GM21737 (cell line): ENCODE measurements around the gene SERPINF2.
"Not testable (repeated sequence)": the region's sequence is repeated elsewhere in the genome, so short reads cannot be mapped to it uniquely, and the experiment has no call there.

Source experiments
- ATAC-seq: cut with Tn5 transposase; IDR thresholded peaks from one replicate; pipeline ENCODE4 v1.9.1; 2021; ENCODE audit warnings: mild to moderate bottlenecking, moderate library complexity; ENCODE audit not compliant: unreplicated experiment

SERPINF2 gene

DNA sequence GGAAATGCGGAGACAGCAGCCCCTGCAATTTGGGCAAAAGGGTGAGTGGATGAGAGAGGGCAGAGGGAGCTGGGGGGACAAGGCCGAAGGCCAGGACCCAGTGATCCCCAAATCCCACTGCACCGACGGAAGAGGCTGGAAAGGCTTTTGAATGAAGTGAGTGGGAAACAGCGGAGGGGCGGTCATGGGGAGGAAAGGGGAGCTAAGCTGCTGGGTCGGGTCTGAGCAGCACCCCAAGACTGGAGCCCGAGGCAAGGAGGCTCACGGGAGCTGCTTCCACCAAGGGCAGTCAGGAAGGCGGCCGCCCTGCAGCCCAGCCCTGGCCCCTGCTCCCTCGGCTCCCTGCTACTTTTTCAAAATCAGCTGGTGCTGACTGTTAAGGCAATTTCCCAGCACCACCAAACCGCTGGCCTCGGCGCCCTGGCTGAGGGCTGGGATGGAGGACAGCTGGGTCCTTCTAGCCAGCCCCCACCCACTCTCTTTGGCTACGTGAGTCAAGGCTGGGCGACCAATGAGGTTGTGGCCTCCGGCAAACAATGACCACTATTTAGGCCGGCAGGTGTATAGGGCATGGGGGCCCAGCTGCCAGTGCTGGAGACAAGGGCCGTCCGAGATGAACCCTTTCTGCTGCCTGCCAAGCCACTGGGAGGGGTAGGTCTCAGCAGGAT lies 19.7 kb downstream of the SERPINF2 start:
- ATAC-seq = no peak

DNA sequence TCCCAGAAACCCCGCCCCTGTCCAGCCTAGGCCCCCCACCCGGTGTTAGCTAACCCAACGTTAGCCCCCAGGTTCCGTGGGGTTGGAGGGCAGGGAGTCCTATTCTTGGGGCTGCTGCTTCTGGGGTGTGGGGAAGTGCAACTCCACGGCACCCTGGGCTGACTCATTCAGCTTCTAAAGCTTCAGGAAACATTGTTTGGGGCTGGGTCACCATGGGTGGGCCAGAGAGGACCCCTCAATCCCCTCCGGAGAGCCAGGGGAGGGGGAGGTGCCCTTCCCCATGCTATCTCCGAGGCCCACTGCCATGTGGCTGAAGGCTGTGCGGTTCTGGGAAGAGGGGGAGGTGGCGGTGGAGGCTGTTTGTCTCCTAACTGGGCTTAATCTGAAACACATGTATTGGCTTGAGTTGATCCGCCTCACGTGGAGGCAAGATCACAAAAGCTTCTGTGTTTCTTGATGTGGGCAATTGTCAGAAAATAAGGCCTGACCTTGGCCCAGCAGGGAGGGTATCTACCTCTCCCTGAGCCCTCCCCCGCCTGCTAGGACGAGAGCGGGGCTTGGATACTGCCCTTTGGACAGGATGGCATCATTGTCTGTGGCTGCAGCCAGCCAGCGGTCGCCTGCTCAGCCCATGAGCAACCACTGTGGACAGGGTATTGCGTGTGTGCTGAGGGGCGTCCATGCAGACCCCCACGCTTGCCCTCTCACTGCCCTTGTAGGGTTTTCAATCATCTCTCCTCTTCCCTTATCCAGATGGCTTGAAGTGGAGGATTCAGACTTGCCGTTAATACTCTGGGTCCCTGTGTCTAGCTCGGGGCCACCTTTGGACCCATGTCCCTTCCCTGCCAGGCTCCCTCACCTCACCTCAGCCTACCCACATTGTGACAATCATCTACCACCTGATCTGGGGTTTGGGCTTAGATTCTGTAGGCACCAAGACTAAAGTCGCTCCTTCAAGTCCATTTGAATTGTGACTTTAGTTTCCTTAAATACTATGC lies 20.5 kb downstream of the SERPINF2 start:
- no peak for ATAC-seq

DNA sequence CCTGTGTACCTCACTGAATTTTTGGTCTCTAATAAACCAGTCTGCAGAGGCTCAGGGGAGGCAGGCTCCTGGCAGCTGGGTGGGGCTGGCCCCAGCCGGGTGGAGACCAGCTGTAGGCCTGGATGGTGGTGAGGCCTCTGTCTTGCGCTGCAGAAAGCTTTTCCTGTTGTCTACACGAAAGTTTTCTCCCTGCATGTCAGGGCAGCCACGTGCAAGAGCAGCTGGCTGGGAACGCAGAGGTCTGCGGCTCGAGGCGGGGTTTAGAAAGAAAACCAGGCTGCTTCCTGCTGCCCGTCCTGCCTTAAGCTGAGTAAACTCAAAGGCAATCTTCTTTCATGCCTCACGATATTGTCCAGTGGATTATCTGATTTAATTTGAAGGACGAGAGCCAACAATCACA lies 21.6 kb downstream of the SERPINF2 start:
- ATAC-seq = no peak

DNA sequence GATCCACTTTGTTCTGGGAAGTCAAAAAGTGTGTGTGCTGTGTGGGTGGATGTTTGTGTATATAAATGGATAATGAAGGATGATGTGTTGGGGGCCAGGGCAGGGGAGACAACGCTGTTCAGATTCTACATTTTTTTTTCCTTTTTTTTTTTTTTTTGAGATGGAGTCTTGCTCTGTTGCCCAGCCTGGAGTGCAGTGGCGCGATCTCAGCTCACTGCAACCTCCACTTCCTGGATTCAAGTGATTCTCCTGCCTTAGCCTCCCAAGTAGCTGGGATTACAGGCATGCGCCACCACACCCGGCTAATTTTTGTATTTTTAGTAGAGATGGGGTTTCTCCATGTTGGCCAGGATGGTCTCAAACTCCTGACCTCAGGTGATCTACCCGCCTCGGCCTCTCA lies 22.0 kb downstream of the SERPINF2 start:
- not testable (repeated sequence) for ATAC-seq

DNA sequence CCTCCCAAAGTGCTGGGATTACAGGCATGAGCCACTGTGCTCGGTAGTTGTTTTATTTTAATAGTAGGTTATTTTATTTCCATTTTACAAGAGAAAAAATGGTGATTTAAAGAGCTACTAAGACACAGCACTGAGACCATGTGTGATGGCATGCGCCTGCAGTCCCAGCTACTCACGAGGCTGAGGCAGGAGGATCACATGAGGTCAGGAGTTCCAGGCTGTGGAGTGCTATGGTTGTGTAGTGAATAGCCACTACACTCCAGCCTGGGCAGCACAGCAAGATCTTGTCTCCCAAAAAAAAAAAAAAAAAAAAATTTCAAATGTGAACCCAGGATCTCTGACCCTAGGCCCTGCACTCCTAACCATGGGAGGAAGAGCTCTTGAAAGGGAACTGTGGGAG lies 22.9 kb downstream of the SERPINF2 start:
- ATAC-seq = no peak

DNA sequence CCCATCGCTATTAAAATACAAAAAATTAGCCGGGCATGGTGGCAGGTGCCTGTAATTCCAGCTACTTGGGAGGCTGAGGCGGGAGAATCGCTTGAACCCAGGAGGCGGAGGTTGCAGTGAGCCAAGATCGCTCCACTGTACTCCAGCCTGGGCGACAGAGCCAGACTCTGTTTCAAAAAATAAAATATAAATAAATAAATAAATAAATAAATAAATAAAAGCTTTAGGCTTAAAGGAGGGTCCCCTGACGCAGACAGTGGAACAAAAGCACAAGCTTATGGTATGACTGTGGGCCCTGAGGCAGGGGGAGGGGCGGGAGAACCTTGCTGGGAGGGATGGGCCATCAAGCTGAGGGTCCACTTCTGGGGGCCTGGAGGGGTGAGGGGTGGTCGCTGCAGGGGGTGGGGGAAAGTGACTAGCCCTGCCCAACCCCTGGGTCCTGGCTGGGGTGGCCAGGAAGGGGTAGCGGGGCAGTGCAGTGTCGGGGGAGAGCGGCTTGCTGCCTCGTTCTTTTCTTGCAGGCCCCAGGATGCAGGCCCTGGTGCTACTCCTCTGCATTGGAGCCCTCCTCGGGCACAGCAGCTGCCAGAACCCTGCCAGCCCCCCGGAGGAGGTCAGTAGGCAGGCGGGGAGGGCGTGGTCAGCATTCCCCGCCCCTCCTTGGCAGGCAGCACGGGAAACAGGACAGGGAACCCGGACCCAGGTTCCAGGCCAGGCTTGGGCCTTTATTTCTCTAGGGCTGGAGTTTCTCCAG lies 23.9 kb downstream of the SERPINF2 start:
- no peak for ATAC-seq

DNA sequence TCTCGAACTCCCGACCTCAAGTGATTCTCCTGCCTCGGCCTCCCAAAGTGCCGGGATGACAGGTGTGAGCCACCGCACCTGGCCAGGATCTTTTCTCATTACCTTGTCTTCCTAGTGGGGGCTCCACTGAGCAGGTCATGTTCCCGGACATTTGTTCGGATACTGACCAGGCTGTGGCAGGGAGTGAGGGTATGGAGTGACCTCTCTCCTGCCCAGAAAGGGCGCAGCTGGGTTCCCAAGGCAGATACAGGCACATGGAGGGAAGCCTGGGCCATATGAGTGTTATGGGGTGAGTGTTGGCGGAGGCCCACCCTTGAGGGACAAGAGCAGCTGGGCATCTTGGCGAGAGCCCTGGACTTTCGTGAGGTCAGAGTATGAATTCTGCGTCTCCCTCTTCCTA lies 24.7 kb downstream of the SERPINF2 start:
- ATAC-seq = no peak

DNA sequence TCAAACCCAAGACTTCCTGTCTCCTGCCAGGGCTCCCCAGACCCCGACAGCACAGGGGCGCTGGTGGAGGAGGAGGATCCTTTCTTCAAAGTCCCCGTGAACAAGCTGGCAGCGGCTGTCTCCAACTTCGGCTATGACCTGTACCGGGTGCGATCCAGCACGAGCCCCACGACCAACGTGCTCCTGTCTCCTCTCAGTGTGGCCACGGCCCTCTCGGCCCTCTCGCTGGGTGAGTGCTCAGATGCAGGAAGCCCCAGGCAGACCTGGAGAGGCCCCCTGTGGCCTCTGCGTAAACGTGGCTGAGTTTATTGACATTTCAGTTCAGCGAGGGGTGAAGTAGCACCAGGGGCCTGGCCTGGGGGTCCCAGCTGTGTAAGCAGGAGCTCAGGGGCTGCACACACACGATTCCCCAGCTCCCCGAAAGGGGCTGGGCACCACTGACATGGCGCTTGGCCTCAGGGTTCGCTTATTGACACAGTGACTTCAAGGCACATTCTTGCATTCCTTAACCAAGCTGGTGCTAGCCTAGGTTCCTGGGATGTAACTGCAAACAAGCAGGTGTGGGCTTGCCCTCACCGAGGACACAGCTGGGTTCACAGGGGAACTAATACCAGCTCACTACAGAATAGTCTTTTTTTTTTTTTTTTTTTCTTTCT lies 27.3 kb downstream of the SERPINF2 start:
- ATAC-seq = no peak

DNA sequence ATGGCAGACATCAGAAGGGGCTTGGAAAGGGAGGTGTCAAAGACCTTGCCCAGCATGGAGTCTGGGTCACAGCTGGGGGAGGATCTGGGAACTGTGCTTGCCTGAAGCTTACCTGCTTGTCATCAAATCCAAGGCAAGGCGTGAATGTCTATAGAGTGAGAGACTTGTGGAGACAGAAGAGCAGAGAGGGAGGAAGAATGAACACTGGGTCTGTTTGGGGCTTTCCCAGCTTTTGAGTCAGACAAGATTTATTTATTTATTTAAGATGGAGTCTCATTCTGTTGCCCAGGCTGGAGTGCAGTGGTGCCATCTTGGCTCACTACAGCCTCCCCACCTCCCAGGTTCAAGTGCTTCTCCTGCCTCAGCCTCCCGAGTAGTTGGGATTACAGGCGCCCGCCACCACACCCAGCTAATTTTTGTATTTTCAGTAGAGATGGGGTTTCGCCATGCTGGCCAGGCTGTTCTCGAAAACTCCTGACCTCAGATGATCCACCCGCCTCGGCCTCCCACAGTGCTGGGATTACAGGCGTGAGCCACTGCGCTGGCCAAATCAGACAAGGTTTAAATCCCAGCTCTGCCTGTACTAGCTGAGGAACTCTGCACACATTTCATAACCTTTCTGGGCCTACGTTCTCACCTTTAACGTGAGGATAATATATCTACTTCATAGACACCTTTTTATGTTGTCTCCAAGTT lies 30.5 kb downstream of the SERPINF2 start:
- ATAC-seq = not testable (repeated sequence)

DNA sequence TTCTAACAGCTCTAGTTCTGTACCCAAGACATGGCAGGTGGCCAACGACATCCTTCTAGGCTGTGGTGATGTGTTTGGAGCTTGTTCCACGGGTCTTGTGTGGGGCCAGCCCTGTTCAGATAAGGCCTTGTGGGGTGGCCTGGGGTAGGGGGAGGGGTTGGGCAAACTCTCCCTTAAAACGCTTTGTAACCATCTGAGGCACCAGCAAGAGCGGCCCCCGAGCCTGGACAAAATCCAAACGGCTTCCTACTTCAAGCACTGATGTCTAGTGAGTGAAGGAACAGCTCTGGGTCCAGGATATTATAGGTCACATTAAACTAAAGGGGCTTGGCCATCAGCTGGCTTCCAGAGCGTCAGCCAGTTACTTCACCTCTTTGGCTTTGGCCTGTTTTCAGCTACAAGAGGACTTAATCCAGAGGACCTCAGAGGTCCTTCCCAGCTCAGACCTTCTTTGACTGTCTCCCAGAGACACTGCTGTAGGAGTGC lies 31.1 kb downstream of the SERPINF2 start:
- no peak for ATAC-seq

DNA sequence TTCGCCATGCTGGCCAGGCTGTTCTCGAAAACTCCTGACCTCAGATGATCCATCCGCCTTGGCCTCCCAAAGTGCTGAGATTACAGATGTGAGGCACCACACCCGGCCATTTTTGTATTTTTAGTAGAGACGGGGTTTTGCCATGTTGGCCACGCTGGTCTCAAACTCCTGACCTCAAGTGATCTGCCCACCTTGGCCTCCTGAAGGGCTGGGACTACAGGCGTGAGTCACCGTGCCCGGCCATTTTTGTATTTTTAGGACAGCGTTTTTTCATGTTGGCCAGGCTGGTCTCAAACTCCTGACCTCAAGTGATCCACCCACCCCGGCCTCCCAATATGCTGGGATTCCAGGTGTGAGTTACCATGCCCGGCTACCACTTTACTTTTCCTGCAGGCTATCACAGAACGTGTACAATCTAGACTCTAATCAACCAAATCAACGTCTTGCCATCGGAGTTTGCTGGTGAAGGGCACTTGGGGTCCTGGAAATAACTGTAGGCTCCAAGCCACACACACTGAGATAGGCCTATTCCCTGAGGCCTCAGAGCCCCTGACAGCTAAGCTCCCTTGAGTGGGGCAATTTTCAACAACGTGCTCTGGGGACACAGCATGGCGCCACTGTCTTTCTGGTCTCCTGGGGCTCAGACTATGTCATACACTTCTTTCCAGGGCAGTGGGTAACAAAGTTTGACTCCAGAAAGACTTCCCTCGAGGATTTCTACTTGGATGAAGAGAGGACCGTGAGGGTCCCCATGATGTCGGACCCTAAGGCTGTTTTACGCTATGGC lies 31.9 kb downstream of the SERPINF2 start:
- no peak for ATAC-seq

DNA sequence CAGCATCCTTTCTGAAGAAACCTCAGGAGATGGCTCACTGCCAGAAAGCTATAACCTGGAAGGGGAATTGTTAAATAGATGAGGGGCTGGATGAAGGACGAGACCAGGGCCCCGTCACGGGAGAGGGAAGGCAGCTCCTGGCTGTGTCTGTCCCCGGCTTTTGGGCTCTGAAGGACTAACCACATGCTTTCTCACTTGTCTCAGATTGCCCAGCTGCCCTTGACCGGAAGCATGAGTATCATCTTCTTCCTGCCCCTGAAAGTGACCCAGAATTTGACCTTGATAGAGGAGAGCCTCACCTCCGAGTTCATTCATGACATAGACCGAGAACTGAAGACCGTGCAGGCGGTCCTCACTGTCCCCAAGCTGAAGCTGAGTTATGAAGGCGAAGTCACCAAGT lies 33.7 kb downstream of the SERPINF2 start:
- no peak for ATAC-seq

DNA sequence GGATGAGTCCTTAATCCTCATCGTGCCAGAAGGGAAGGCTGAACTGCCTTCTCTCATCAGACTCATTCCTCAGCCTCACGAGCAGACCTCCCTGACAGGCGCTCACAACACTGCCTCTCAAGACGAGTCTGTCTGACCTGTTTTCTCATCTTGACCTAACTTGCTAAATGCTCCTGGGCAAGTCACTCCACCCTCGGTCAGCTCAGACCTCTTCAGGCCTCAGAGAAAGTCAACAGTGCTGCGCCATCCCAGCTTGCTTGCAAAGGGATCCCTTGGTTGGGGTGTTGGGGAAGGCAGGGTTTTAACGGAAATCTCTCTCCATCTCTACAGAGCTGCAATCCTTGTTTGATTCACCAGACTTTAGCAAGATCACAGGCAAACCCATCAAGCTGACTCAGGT lies 34.2 kb downstream of the SERPINF2 start:
- ATAC-seq = no peak

DNA sequence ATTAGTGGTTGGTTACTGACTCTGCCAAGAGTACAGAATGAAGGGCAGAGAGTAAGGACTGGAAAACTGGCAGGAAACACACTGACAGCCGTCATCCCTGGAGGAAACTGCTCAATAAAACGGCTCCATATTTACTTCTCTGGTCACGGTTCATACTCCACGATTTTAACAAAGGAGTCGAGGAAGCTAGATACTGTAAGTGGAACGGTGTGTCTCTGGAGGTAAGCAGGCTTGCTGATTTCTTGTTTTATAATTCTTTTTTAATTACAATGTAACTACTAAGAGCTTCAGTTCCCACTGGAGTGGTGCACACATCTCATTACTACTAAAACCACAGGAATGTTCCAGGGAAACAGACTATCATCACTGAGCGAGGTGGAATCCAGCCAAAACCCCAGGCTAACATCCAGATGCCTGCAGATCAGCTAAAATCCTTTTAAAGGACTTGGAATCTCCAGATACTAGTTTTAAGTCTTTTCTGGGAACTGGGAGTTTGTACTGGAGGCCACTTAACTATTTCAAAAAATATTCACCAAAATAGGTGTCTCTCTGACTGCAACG lies 37.0 kb downstream of the SERPINF2 start:
- no peak for ATAC-seq

DNA sequence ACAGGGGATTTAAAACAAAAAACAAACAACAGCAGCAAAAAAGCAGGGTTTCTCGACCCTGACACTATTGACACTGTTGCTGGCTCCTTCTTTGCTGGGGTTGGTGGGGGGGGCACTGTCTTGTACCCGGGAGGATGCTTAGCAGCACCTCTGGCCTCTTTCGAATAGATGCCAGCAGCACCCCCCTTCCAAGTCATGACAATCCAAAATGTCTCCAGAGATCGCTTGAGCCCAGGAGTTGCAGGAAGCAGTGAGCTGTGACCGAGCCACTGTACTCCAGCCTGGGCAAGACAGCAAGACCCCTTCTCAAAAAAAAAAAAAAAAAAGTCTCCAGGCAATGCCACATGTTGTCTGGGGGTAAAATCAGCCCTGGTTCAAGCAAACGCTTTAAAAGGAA lies 39.5 kb downstream of the SERPINF2 start:
- no peak for ATAC-seq

DNA sequence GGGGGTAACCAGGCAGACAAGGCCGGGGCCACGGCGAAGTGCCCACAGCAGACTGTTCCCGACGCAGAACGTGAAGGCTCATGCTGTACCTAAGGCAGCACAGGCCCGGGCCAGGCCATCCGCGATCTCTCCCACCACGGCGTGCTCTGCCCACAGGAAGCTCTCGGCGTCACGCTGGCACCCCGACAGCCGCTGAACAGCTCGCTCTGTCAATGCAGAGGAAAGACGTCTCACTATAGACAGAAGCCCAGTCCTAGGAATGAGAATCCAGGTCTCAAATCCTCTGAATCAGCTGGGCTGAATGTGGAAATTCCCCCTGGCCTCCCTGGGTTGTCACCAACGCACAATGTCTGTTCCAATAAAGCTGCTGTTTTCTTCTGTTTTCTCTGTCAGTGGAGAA lies 40.6 kb downstream of the SERPINF2 start:
- no peak for ATAC-seq

DNA sequence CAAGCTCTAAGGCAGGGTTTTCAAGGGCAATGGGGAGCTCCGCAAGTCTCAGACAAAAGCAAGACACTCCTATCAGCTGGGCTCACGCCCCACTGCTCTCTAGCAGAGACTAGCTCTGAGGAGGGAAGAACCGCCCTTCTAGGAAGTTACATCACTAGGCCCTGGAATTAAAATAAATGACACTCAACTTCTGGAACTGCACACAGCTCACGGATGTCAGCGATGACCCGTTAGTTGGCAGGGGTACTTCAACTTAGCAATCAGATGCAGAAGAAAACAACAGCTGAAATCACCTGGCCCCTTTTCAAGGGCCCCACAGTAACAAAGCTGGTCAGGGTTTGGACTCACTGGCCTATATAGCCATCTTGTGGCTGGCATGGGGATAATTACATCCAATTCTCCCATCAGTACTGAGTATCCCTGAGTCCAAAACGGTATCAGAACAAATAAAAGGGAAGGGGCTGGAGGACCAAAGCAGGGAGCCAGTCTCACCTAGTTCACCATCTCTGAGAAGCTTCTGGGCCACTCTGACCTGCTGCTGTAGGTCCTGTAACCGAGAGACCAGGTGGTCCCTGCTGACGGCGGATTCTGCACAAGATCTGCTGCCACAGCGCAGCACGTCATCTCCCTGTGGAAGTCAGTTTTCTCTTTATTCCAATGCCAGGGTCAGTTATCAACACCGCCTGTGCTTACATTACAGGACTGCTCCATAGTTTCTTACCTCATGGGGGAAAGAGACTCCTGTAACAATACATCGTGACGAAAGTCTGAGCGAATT lies 41.4 kb downstream of the SERPINF2 start:
- no peak for ATAC-seq

DNA sequence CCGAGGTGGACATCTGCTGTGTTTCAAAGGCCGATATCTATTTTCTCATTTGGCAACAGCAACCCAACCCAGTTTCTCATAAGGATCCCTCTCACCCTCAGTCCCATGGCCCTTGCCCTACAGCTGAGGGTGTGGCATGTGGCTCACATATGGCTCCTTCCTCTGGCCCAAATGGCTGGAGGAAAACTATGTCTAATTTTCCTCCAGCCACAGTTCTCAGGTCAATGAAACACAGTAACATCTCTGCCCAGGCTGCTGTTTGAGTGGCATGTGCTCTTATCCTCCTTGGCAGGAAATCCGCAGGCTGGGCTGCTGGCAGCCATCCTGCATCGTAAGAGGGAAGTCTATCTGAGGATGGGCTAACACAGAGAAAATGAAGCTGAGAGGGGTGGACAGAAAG lies 43.3 kb downstream of the SERPINF2 start:
- no peak for ATAC-seq
